H1 (cell line): ENCODE results near the gene RAD54L. TPM values are rescaled to one million over a fixed set of nuclear protein-coding genes. Genes with fewer than 3 reads are reported as not detected.

Experiments
- EZH2 ChIP-seq: fragments of 200-600 bp; sonication (generic); IDR thresholded peaks from 2 replicates; pipeline ENCODE4 v1.7.1; 2012; ENCODE audit warnings: low read depth, mild to moderate bottlenecking, moderate library complexity, low read length, inconsistent platforms; ENCODE audit not compliant: severe bottlenecking
- RFX5 ChIP-seq: IDR thresholded peaks from 2 replicates; pipeline ENCODE4 v1.6.1; 2011; ENCODE audit warnings: low read depth, low read length, improper control_type of control experiment, borderline replicate concordance
- TAF7 ChIP-seq: optimal IDR thresholded peaks from 2 replicates; pipeline ENCODE3; 2011; ENCODE audit warnings: low read depth, mild to moderate bottlenecking, inconsistent platforms, low read length, moderate library complexity, borderline replicate concordance
- polyA plus RNA-seq, 7 experiments: library from polyadenylated mRNA; depleted of rRNA in 3 of 7; stranded (reverse) in 5 of 7; unstranded in 2 of 7; fragments of >200 nt in 5 of 7; fragments of 200-250 nt in 2 of 7; gene quantifications; 1 replicate in 5 of 7; 2 replicates in 1 of 7; 4 replicates in 1 of 7; pipeline versions ENCODE4 v1.2.1 to v1.2.3, GENCODE V29; 2011 to 2013; ENCODE audit warnings: missing spikeins in 2 of 7, mixed read lengths in 2 of 7
- total RNA-seq: library from RNA; stranded (reverse); fragmentation: NEBNext Ultra II Directional; extraction: Animal tissue kit (Norgen Biotek cat#: 25700); gene quantifications from 2 replicates; pipeline ENCODE4 v1.2.1, GENCODE V29; 2021

RAD54L gene
- total and polyA plus RNA-seq, 2 of the 8 experiments (the other 6 are each of a cell fraction or from before 2014, with no cell fraction given), result 43.5 to 50.3 TPM

DNA sequence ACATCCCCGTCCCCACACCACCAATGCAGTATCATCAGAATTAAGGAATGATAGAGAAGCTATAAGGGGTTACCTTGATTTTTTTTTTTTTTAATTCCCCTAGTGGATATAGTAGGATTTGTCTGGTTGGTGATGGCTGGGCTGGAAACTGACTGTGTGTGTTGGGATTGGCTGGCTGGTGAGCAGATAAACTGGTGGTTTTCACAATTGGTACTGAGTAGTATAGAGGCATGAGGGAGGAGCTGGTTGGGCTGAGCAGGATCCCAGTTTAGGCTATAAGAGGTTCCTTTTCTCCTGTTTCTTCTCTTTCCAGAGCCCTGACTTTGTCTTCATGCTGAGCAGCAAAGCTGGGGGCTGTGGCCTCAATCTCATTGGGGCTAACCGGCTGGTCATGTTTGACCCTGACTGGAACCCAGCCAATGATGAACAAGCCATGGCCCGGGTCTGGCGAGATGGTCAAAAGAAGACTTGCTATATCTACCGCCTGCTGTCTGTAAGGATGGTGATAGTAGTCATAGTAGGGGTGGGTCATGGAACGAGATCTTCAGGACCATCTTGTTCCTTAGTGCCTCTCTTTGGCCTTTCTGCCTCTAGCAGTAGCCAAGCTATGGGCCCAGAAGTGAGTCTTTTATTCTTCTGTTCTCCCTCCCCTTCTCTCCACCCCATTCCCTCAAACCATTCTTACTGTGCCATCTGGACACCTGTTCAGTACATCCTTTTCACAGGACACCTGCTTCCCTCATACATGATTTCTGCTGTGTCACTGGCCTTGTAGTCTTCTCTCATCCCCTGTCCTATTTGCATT, 26.9 kb downstream of the RAD54L start (continued):
- TF ChIP-seq RFX5 (no peak), TAF7 (no peak), EZH2 (no peak)
